IMR-90 (cell line): ENCODE results near the gene CHN2. TPM values are rescaled to one million over a fixed set of nuclear protein-coding genes. Genes with fewer than 3 reads are reported as not detected.

Experiments used
- ATAC-seq: fragments of 200-7000 bp; cut with Tn5 transposase; 2 replicates; pipeline ENCODE4 v1.9.1; 2020; ENCODE audit warnings: low read depth, mild to moderate bottlenecking, moderate library complexity
- BruUV-seq: library from RNA; stranded (reverse); fragments of 400-500 nt; replicated peaks from 2 replicates; lab custom pipeline; 2021; lab: Mats Ljungman, UMichigan
- CTCF ChIA-PET: fragments of 300-600 bp; formaldehyde crosslinking; extraction: SDS; loops from one replicate; lab custom pipeline; 2021; ENCODE audit warnings: antibody characterized with exemption; lab: Yijun Ruan, JAX
- POLR2A ChIA-PET: fragments of 300-600 bp; sonication (Branson Sonifier 250); formaldehyde crosslinking; loops from one replicate; lab custom pipeline; 2022; ENCODE audit warnings: antibody characterized with exemption; ENCODE audit not compliant: unreplicated experiment; lab: Charles Lee
- DNase-seq: peaks from one replicate; pipeline ENCODE4 v3.0.0; 2013
- H2AFZ ChIP-seq: replicated peaks from 2 replicates; pipeline ENCODE3; 2013; ENCODE audit warnings: low read length, mild to moderate bottlenecking; ENCODE audit not compliant: poor library complexity
- H2AK5ac ChIP-seq: 2 replicates; pipeline ENCODE4 v1.6.1; 2013; ENCODE audit warnings: low read depth, low read length, inconsistent platforms
- H2AK9ac ChIP-seq: replicated peaks from 2 replicates; pipeline ENCODE3; 2013; ENCODE audit warnings: mild to moderate bottlenecking, low read depth, low read length, moderate library complexity; ENCODE audit not compliant: poor library complexity
- H2BK120ac ChIP-seq: 2 replicates; pipeline ENCODE4 v1.6.1; 2013; ENCODE audit warnings: low read depth, low read length, inconsistent platforms
- H2BK15ac ChIP-seq: 3 replicates; pipeline ENCODE4 v1.6.1; 2013; ENCODE audit warnings: low read depth, low read length, inconsistent platforms
- H2BK20ac ChIP-seq: 2 replicates; pipeline ENCODE4 v1.6.1; 2013; ENCODE audit warnings: low read depth, mild to moderate bottlenecking, inconsistent platforms, low read length, moderate library complexity
- H2BK5ac ChIP-seq: 2 replicates; pipeline ENCODE4 v1.6.1; 2013; ENCODE audit warnings: mild to moderate bottlenecking, low read depth, low read length, inconsistent platforms; ENCODE audit not compliant: poor library complexity, severe bottlenecking
- H3K14ac ChIP-seq: replicated peaks from 2 replicates; pipeline ENCODE4 v1.6.1; 2013; ENCODE audit warnings: low read depth, low read length, inconsistent platforms
- H3K18ac ChIP-seq: 2 replicates; pipeline ENCODE4 v1.6.1; 2013; ENCODE audit warnings: low read depth, low read length, control low read depth
- H3K23ac ChIP-seq: 2 replicates; pipeline ENCODE4 v1.6.1; 2013; ENCODE audit warnings: low read depth, low read length, inconsistent platforms
- H3K27ac ChIP-seq: 2 replicates; pipeline ENCODE4 v1.5.1; 2013; ENCODE audit warnings: mild to moderate bottlenecking, control low read depth, low read length; ENCODE audit not compliant: insufficient read depth
- H3K27me3 ChIP-seq: 2 replicates; pipeline ENCODE4 v1.6.1; 2013; ENCODE audit warnings: low read length; ENCODE audit not compliant: control insufficient read depth, insufficient read depth
- H3K36me3 ChIP-seq: 2 replicates; pipeline ENCODE4 v1.6.1; 2013; ENCODE audit warnings: low read length, mixed read lengths; ENCODE audit not compliant: control insufficient read depth, insufficient read depth
- H3K4ac ChIP-seq: 2 replicates; pipeline ENCODE4 v1.6.1; 2013; ENCODE audit warnings: low read depth, low read length, inconsistent platforms
- H3K4me1 ChIP-seq: 2 replicates; pipeline ENCODE4 v1.6.1; 2013; ENCODE audit warnings: low read length, mixed read lengths; ENCODE audit not compliant: control insufficient read depth, insufficient read depth
- H3K4me2 ChIP-seq: 2 replicates; pipeline ENCODE4 v1.6.1; 2013; ENCODE audit warnings: low read depth, mild to moderate bottlenecking, control low read depth, low read length, moderate library complexity
- H3K4me3 ChIP-seq: 2 replicates; pipeline ENCODE4 v1.5.1; 2013; ENCODE audit warnings: low read depth, mild to moderate bottlenecking, control low read depth, low read length, moderate library complexity; ENCODE audit not compliant: insufficient read depth
- H3K56ac ChIP-seq: 2 replicates; pipeline ENCODE4 v1.6.1; 2013; ENCODE audit warnings: low read length, inconsistent platforms; ENCODE audit not compliant: insufficient read depth; ENCODE audit errors: extremely low read depth
- H3K79me1 ChIP-seq, 2 experiments: 2 replicates each; pipeline ENCODE4 v1.6.1; 2013; ENCODE audit warnings: low read length in 2 of 2, inconsistent platforms in 1 of 2, low read depth in 1 of 2
- H3K9ac ChIP-seq: 2 replicates; pipeline ENCODE4 v1.6.1; 2013; ENCODE audit warnings: low read depth, low read length, control low read depth
- H3K9me1 ChIP-seq: 2 replicates; pipeline ENCODE4 v1.6.1; 2013; ENCODE audit warnings: low read length, inconsistent platforms; ENCODE audit not compliant: insufficient read depth
- H3K9me3 ChIP-seq: 2 replicates; pipeline ENCODE4 v1.6.1; 2013; ENCODE audit warnings: low read length; ENCODE audit not compliant: control insufficient read depth, insufficient read depth
- H4K20me1 ChIP-seq: 2 replicates; pipeline ENCODE4 v1.6.1; 2013; ENCODE audit warnings: low read length, inconsistent platforms; ENCODE audit not compliant: insufficient read depth
- H4K5ac ChIP-seq: 2 replicates; pipeline ENCODE4 v1.6.1; 2013; ENCODE audit warnings: mild to moderate bottlenecking, low read depth, low read length, control low read depth
- H4K8ac ChIP-seq, 2 experiments: 2 replicates each; pipeline ENCODE4 v1.6.1; 2013; ENCODE audit warnings: low read depth in 2 of 2, low read length in 2 of 2, control low read depth in 1 of 2, inconsistent platforms in 1 of 2
- H4K91ac ChIP-seq: 2 replicates; pipeline ENCODE4 v1.6.1; 2013; ENCODE audit warnings: low read depth, low read length, inconsistent platforms; ENCODE audit not compliant: insufficient read depth
- CTCF ChIP-seq: conservative IDR thresholded peaks from 2 replicates; pipeline ENCODE4 v1.5.1; 2012; ENCODE audit warnings: mild to moderate bottlenecking, low read depth, low read length, improper control_type of control experiment
- MXI1 ChIP-seq: IDR thresholded peaks from 2 replicates; pipeline ENCODE4 v1.6.1; 2012; ENCODE audit warnings: low read depth, mild to moderate bottlenecking, low read length, moderate library complexity, borderline replicate concordance
- POLR2A ChIP-seq: IDR thresholded peaks from 2 replicates; pipeline ENCODE4 v1.6.1; 2012; ENCODE audit warnings: mild to moderate bottlenecking, low read depth, low read length
- WGBS, 2 experiments: methylation state at CpG; one replicate each; pipeline versions ENCODE4 v1.1.5 to v1.1.7; 2013; ENCODE audit warnings: missing lambda C conversion rate in 2 of 2; ENCODE audit not compliant: insufficient read length in 1 of 2; ENCODE audit errors: extremely low coverage in 2 of 2; 5-methylcytosine and 5-hydroxymethylcytosine counted together
- dilution Hi-C: fragments of 300-500 bp; cut with HindIII; formaldehyde crosslinking; loops from one replicate; pipeline ENCODE4 v1.14.3; 2018; ENCODE audit warnings: low sequenced_read_pairs; ENCODE audit not compliant: unreplicated experiment
- in situ Hi-C: fragments of 300-500 bp; cut with MboI; formaldehyde crosslinking; loops from 3 replicates; pipeline ENCODE4 v1.14.3; 2019; ENCODE audit warnings: low sequenced_read_pairs, inconsistent platforms, mixed read lengths
- intact Hi-C: fragments of 100-400 bp; cut with micrococcal nuclease; formaldehyde crosslinking; loops from 2 replicates; pipeline ENCODE4 v1.10.0; 2022
- polyA plus RNA-seq, 3 experiments: library from polyadenylated mRNA; depleted of rRNA; stranded (reverse); fragments of >200 nt; gene quantifications; 2 replicates each; pipeline ENCODE4 v1.2.3, GENCODE V29; 2012; ENCODE audit warnings: low replicate concordance in 1 of 3
- total RNA-seq: library from RNA; depleted of rRNA; stranded (reverse); fragments of >200 nt; gene quantifications from 2 replicates; pipeline ENCODE4 v1.2.3, GENCODE V29; 2012

CHN2 gene
- total and polyA plus RNA-seq, 2 of the 4 experiments (the other 2 are of a cell fraction): not detected

DNA sequence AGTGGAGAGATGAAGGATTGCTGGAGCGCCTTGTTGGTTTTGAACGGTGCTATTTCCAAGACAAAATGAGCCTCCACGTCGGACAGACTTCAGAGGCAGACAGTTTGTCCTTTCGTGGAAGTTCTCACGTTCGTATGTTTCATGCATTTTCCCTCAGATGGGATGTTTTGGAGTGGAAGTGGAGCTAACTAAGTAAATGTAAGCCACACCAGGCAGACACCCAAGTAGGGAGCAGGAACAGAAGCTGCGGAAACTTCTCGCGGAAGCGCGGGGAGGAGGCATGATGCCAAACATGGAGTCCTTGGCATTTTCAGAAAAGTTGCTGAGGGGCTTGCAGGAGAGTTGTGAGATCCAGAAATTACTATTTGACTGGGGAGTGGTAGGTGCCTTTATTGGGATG is 223.5 kb downstream of the CHN2 start:
- Histone ChIP-seq H3K4me2 (no peak overlapping the region), H3K9me3 (no peaks in the 10 kb centered on the region), H4K91ac (no peak overlapping the region), H3K27me3 (no peaks in the 10 kb centered on the region), H3K56ac (no peak overlapping the region), H2BK15ac (no peak overlapping the region), H3K18ac (no peak overlapping the region), H3K79me1 (no peaks in the 10 kb centered on the region), H3K27ac (no peak overlapping the region), H4K5ac (no peak overlapping the region), H3K23ac (no peak overlapping the region), H2AK9ac (no peak overlapping the region), H3K9me1 (no peaks in the 10 kb centered on the region), H2BK20ac (no peak overlapping the region), H3K4ac (no peak overlapping the region), H3K4me1 (no peaks in the 10 kb centered on the region), H2AFZ (no peak overlapping the region), H4K8ac (no peak overlapping the region), H3K14ac (no peak overlapping the region), H4K20me1 (no peaks in the 10 kb centered on the region), H2BK5ac (no peak overlapping the region), H3K9ac (no peak overlapping the region), H2AK5ac (no peak overlapping the region), H3K4me3 (no peak overlapping the region), H2BK120ac (no peak overlapping the region), H3K36me3 (no peaks in the 10 kb centered on the region)
- no TSS peak for BruUV-seq
- ChIA-PET CTCF (no interaction called here), POLR2A (no interaction called here)
- intact Hi-C loops (no loop called here), in situ Hi-C loops (no loop called here), dilution Hi-C loops (no loop called here)
- DNase-seq (no peak), ATAC-seq (no peak)
- no peak for TF ChIP-seq CTCF
- TF ChIP-seq MXI1: no peak
- TF ChIP-seq POLR2A: no peak
- WGBS, 2 experiments: 100% methylated on average over 1 of the region's 12 CpGs; no CpG with 5 or more reads in 1 of the 2 experiments
